ENCODE measurements around the gene SIGMAR1.

The SIGMAR1 gene

DNA sequence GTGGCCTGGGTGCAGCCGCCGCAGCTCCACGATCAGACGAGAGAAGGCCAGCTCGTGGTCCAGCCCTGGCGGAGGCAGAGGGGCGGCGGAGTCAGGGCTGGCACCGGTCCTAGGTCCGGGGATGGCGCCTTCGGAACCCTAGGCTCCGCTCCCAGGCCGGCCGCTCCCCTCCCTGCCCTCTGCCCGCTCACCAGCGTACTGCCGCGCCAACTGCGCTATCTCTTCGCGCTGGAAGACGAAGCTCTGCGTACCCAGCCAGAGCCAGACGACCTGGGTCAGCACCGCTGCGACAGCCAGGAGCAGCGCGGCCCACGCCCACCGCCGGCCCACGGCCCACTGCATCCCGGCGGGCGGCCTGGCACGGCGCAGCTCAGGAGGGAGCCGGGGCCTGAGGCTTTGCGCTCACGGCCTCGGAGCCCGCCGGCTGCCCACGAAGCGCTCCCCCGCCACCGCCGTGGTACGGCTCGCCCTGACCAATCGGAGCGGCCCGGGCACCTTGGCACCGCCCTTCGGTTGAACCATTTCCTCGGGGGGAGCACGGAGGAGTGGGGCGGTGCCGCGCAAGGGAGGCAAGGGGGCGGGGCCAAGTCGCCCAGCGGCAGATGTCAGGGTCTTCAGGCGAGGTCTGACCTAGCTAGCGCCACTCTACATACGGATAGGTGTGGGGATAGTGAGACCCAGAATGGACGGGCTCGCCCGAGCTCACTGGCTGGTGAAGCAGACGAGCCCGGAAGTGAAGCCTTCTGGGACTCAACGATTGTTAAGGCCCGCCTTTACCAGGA, at the start of gene SIGMAR1:
Gene SIGMAR1, minus strand, starts transcription at position 432 of the 782 bp plus-strand sequence. Its CDS starts 90 bp downstream, at position 342.
- DNase-seq, result peak; percentile 94

GRCh38 chr9:34686732-34687131, 49.1 kb upstream of the SIGMAR1 start:
- DNase-seq, result no peak

GRCh38 chr9:34686231-34686630, 48.6 kb upstream of the SIGMAR1 start:
- no peak for DNase-seq

DNA sequence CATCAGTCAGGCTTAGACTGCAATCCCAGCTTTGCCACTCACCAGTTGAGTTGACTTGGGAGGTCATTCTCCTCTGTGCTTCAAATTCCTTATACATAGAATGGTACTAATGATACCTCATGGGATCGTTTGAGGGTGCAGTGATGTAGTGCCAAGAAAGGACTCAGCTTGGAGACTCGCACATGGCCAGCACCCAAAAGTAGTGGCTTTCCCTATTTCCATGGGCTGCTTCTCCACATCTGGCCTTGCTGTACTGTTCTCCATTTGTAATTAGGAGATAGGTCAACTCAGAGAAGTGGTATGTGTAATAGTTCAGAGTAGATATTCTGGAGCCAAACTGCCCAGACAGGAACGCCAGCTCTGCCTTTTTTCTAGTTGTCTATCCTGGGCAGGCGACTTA, 48.0 kb upstream of the SIGMAR1 start:
- DNase-seq, result no peak

DNA sequence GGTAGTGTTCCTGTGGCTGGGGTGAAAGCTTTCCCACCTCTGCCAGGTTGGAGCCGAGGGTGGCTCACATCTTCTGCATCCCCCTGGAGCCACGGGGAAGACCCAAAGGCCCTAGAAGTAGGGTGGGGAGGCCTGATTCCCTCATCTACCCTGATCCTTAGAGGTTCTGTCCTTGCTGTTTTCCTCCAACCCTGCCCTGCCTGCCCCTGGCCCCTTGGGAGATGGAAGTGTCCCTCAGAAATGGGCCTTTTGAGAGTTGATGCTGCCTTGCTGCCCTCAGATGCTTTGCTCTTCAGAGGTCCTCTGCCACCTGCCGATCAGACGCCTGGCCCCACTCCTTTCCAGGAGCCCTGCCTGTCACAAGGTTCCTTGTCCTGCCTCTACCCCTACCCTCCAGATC, 47.2 kb upstream of the SIGMAR1 start:
- DNase-seq, result no peak

DNA sequence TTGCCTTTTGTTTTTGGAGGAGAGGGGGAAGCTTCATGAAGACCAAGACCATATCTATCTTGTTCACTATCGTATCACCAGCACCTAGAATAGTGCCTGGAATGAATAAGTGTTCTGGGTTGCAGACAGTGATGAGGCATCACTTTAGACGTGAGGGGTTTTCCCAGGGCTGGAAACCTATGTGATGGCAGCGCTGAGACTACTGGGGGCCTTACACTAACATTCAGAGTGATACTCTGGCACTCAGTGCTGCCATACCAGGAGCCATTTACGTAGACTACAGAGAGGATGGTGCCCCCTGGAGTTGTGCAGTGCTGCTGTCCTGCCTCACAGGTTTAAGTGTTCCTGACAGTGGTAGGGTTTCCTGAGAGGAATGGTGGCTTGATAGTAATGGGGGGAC, 46.6 kb upstream of the SIGMAR1 start:
- DNase-seq, result no peak

GRCh38 chr9:34675869-34676268, 38.3 kb upstream of the SIGMAR1 start:
- no peak for DNase-seq

- peak; percentile 86 for DNase-seq
Observed at GRCh38 chr9:34675048-34675714, 37.6 kb upstream of the SIGMAR1 start.

DNA sequence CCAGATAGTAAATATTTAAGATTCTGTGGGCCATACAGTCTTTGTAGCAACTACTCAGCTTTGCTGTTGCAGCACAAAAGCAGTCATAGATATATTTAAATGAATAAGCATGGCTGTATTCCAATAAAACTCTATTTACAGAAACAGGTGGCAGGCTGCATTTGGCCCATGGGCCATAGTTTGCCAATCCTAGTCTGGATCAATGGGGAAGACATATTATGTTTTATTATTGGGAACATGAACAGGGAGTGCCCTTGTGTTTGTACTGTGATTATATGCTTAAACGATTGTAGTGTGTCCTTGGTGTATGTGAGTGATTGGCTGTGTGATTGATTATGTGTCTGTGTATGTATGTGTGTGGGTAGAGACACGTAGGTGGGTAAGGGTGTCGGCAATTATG, 36.9 kb upstream of the SIGMAR1 start:
- DNase-seq, result no peak

DNA sequence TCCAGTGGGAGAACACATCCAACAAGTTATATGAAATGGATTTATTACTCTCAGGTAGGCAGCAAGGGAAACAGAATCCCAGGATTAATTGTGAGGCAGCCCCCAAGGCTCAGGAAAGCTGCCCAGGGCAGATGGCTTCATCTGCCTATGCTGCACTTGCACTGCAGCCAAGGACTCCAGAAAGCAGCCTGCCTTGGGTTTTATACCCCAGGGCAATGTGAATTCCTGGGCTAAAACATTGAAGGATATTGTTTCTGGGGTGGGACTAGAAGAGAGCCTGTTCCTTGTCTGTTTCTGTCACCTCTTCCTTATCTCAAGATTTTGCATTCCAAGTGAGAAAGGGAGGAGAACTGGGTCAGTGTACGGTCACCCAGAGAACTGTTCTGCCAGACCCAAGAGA, 33.7 kb upstream of the SIGMAR1 start:
- no peak for DNase-seq

DNA sequence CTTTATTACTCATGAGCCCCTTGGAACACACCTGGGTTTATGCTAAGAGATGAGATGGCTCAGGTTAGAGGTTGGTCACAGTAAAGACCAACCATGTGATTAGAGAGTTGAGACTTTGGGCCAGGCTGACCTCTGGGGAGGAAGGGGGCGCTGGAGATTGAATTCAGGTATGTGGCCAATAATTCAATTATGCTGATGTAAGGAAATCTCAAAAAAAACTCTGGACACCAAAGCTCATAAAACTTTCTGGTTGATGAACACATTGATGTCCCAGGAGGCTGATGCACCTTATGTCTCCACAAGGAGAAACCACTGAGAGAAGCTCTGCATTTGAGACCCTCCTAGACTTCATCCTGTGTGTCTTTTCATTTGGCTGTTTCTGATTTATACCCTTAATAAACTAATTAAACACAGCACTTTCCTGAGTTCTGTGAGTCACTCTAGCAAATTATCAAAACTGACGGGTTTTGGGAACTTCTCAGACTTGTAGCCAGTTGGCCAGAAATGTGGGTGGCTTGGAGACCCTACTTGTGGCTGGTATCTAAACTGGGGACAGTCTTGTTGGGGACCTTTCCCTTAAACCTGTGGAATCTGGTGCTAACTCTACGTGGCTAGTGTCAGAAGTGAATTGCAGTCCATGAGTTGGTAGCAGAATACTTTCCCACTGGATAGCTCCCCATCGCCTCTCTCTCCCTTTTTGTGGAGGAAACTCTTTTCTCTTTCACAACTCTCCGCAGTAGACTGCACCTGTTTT, 32.4 kb upstream of the SIGMAR1 start:
- no peak for DNase-seq

- peak; percentile 93 for DNase-seq
Observed at GRCh38 chr9:34665381-34666250, 28.0 kb upstream of the SIGMAR1 start.

GRCh38 chr9:34665067-34665380, 27.4 kb upstream of the SIGMAR1 start:
- DNase-seq, result no peak

DNA sequence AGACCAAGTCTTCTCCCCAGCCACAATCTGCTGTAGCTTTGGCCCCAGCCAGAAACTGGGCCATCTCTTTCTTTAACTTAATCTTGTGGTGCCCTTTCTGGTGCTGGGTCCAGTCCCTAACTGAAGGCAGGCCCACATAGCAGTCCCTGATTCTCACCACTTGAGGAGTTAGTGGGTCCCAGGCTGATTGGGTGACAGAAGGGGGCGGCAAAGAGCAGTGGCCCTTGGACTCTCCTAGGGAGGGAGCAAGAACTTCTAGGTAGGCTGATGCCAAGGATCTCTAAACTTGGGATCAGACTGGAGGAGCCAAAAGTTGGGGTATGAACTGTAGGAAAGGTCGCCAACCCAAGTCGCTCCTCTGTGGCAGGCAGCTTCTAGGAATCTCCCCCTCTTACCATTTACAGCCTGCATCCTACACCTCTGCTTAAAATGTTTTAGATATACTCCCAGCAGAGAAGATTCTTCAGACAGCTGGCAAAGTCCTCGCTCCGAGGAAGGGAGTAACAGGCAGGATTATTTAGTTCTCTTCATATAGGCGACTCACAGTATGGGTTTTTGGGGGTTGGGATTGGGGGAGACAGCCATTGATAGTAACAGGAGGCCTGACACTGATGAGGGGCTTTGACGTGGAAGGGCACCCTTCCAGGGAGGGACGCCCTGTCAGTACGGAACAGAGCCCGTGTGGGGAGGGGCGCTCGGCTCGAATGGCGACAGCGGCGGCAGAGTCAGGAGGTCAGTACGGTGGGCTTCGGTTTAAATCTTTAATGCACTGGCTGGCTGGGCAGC, 26.9 kb upstream of the SIGMAR1 start:
- peak; percentile 89 for DNase-seq

GRCh38 chr9:34663303-34663605, 25.7 kb upstream of the SIGMAR1 start:
- DNase-seq, result no peak

GRCh38 chr9:34662526-34663302, 25.1 kb upstream of the SIGMAR1 start, which contains the start of gene CCL27:
Gene CCL27, minus strand, starts transcription at chr9:34662657. Its CDS starts 24 bp downstream, at chr9:34662633.
- DNase-seq, result no peak

DNA sequence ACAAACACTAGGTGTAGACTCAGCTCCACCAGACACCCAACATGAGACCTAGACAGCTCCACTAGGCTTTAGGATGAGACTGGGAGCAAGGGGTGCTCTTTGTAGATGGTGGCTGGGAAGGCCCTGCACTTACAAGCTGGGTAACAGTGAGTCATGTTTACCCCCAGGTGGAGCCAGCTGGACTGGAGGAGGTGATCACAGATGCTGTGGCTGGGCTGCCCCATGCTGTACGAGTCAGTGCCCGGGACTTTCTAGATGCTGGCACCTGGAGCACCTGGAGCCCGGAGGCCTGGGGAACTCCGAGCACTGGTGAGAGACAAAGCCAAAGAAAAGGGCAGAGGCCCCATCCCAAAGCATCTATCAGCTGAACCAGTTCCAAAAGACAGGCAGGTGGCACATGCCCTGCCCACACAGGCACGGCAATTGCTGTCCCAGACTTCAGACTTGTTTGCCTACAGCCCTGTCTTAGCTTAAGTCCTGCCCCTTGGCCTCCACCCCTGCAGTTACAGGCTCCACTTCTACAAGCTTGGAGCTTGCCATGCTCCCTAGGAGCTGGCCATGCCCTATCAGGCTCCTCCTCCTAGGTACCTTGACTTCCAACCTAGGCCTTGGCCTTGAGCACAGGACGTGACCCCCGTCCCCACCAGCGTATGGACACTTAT, 22.1 kb upstream of the SIGMAR1 start:
- DNase-seq, result no peak

DNA sequence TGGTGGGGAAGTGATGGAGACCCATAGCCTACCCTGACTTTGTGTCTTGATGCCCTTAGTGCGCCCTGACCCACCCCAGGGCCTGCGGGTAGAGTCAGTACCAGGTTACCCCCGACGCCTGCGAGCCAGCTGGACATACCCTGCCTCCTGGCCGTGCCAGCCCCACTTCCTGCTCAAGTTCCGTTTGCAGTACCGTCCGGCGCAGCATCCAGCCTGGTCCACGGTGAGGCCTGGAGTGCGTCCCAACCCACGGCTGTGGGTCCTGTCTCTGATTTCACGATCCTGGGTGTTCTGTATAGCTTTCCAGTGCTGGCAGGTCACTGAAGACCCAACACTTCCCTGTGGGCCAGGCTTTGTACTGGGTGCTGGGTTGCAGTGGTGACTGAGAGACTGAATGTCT, 20.9 kb upstream of the SIGMAR1 start:
- no peak for DNase-seq

- DNase-seq, result no peak
Observed at GRCh38 chr9:34656992-34657391, 19.4 kb upstream of the SIGMAR1 start.

DNA sequence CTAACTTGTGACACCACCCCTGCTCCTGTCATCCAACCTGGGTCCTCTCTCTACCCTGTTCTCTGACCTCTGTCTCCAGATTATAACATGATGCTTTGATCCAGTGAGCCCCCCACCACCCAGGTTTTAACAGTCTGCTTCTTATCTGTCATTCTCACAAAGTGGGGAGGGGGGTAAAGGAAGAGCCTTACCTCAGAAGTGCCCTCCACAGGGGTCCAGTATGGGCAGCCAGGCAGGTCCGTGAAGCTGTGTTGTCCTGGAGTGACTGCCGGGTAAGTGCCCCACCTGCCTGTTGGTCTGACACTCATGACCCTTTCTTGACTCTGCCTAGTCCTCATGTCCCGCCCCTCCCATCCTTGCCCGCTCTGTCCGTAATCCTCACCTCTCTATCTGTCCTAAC, 17.8 kb upstream of the SIGMAR1 start:
- no peak for DNase-seq

Measured in hematopoietic multipotent progenitor cell treated with erythropoietin and hydrocortisone succinate and interleukin-3 and kit ligand, for 8 days (in vitro differentiated cells).